Spinal cord (tissue), 10 donors: ENCODE results near the gene RHOXF2B. TPM values are rescaled to one million over a fixed set of nuclear protein-coding genes. Genes with fewer than 3 reads are reported as not detected.

Source experiments
- DNase-seq, 6 donors: peaks; one replicate each; pipeline versions ENCODE4 v3.0.0 to v3.0.0-alpha.2; 2013 to 2015; ENCODE audit warnings: low spot score in 6 of 6, low read depth in 4 of 6
- H3K27ac ChIP-seq: one replicate; pipeline ENCODE4 v1.5.1; 2013; ENCODE audit warnings: low read depth, low read length, control low read depth
- H3K27me3 ChIP-seq: one replicate; pipeline ENCODE4 v1.6.1; 2013; ENCODE audit warnings: low read length; ENCODE audit not compliant: control insufficient read depth, insufficient read depth
- H3K36me3 ChIP-seq: one replicate; pipeline ENCODE4 v1.6.1; 2013; ENCODE audit warnings: low read length; ENCODE audit not compliant: control insufficient read depth, insufficient read depth
- H3K4me1 ChIP-seq: one replicate; pipeline ENCODE4 v1.6.1; 2013; ENCODE audit warnings: low read length; ENCODE audit not compliant: control insufficient read depth, insufficient read depth
- H3K4me3 ChIP-seq: one replicate; pipeline ENCODE4 v1.5.1; 2013; ENCODE audit warnings: low read depth, low read length, control low read depth
- H3K9me3 ChIP-seq: one replicate; pipeline ENCODE4 v1.6.1; 2013; ENCODE audit warnings: low read length; ENCODE audit not compliant: control insufficient read depth, insufficient read depth
- WGBS: methylation state at CpG from one replicate; pipeline ENCODE4 v1.1.5; 2013; ENCODE audit warnings: missing lambda C conversion rate; ENCODE audit not compliant: insufficient coverage; 5-methylcytosine and 5-hydroxymethylcytosine counted together
- polyA plus RNA-seq, 2 donors: library from polyadenylated mRNA; unstranded; fragments of 120-200 nt; gene quantifications; one replicate each; pipeline ENCODE4 v1.2.1, GENCODE V29; 2013; ENCODE audit not compliant: insufficient read length in 2 of 2
- total RNA-seq, 2 donors: library from RNA; depleted of rRNA in 1 of 2; stranded (reverse); fragments of 120-200 nt in 1 of 2; fragments of >200 nt in 1 of 2; gene quantifications; one replicate each; pipeline versions ENCODE4 v1.2.3 to v1.2.4, GENCODE V29; 2013 to 2014
- donor health status: healthy.

RHOXF2B gene
- total and polyA plus RNA-seq, 4 donors, result 0.14 to 0.18 TPM; not detected in 2

- no peaks in the 10 kb centered on the region for H3K4me1 ChIP-seq
- no peak overlapping the region for H3K27ac ChIP-seq
- H3K36me3 ChIP-seq, result no peaks in the 10 kb centered on the region
- DNase-seq, result no peak
- WGBS, result 57% methylated on average over 5 of the region's 5 CpGs
- no peaks in the 10 kb centered on the region for H3K9me3 ChIP-seq
- H3K4me3 ChIP-seq, result no peak overlapping the region
- peaks cover 3% of the 10 kb centered on the region for H3K27me3 ChIP-seq
Observed at GRCh38 chrX:120022763-120023162, 54.7 kb downstream of the RHOXF2B start.

Other genes with a start within 250 kb of the RHOXF2B start
- gene UPF3B, start 224.7 kb downstream of the RHOXF2B start, total RNA-seq, result 1 to 10 TPM; 3.9 to 6.3 TPM
- 10 to 100 TPM; 23.4 to 25.3 TPM for gene UPF3B, start 224.7 kb downstream of the RHOXF2B start, polyA plus RNA-seq
- 10 to 100 TPM in 1 of 2 donors, 1 to 10 TPM in 1; 8.8 to 16.0 TPM for gene RNF113A, start 206.0 kb downstream of the RHOXF2B start, total RNA-seq
- gene RNF113A, start 206.0 kb downstream of the RHOXF2B start, polyA plus RNA-seq, result 10 to 100 TPM; 17.9 to 18.5 TPM
- gene NDUFA1, start 205.9 kb downstream of the RHOXF2B start, total RNA-seq, result 100 to 1,000 TPM in 1 of 2 donors, 10 to 100 TPM in 1; 59.9 to 240 TPM
- 100 to 1,000 TPM; 123 to 135 TPM for gene NDUFA1, start 205.9 kb downstream of the RHOXF2B start, polyA plus RNA-seq
- gene AKAP14, start 181.8 kb downstream of the RHOXF2B start, total RNA-seq, result 10 to 100 TPM in 1 of 2 donors, under 1 TPM in 1; 0.99 to 16.3 TPM
- 1 to 10 TPM; 2.0 to 3.3 TPM for gene AKAP14, start 181.8 kb downstream of the RHOXF2B start, polyA plus RNA-seq
- gene NKAP, start 133.9 kb downstream of the RHOXF2B start, total RNA-seq, result 1 to 10 TPM; 8.9 to 9.8 TPM
- gene NKAP, start 133.9 kb downstream of the RHOXF2B start, polyA plus RNA-seq, result 10 to 100 TPM; 13.5 to 14.5 TPM
- gene RHOXF1, start 38.2 kb upstream of the RHOXF2B start, total RNA-seq, result under 1 TPM in 1 of 2 donors, not detected in 1; 0.50 TPM
- 1 to 10 TPM; 3.3 to 5.2 TPM for gene RHOXF1, start 38.2 kb upstream of the RHOXF2B start, polyA plus RNA-seq
- not detected for gene RHOXF2, start 80.9 kb upstream of the RHOXF2B start, total RNA-seq
- gene RHOXF2, start 80.9 kb upstream of the RHOXF2B start, polyA plus RNA-seq, result under 1 TPM in 1 of 2 donors, not detected in 1; 0.09 TPM
- gene ZBTB33, start 173.1 kb upstream of the RHOXF2B start, total RNA-seq, result 10 to 100 TPM; 19.6 to 38.7 TPM
- gene ZBTB33, start 173.1 kb upstream of the RHOXF2B start, polyA plus RNA-seq, result 10 to 100 TPM; 21.7 to 35.7 TPM
- gene TMEM255A, start 233.8 kb upstream of the RHOXF2B start, total RNA-seq, result 10 to 100 TPM in 1 of 2 donors, 1 to 10 TPM in 1; 8.8 to 43.9 TPM
- gene TMEM255A, start 233.8 kb upstream of the RHOXF2B start, polyA plus RNA-seq, result 10 to 100 TPM; 46.6 to 70.6 TPM